ENCODE data around the gene ZNF891. TPM values are rescaled to one million over a fixed set of nuclear protein-coding genes. Genes with fewer than 3 reads are reported as not detected.

ZNF891 gene
- total RNA-seq, 1 donor from 2014 or later, result 3.6 TPM

GRCh38 chr12:133058203-133059113, 71.6 kb downstream of the ZNF891 start:
- DNase-seq, result no peak

- DNase-seq, result no peak
Measured at GRCh38 chr12:133057446-133057845, 72.6 kb downstream of the ZNF891 start.

Other genes starting within 250 kb of the ZNF891 start
- 23.2 TPM for gene CHFR, start 242.7 kb downstream of the ZNF891 start, total RNA-seq
- gene ZNF605, start 174.0 kb downstream of the ZNF891 start, total RNA-seq, result 18.9 TPM
- 21.2 TPM for gene ZNF26, start 143.9 kb downstream of the ZNF891 start, total RNA-seq
- gene ZNF84, start 92.8 kb downstream of the ZNF891 start, total RNA-seq, result 42.5 TPM
- 21.2 TPM for gene ZNF140, start 49.4 kb downstream of the ZNF891 start, total RNA-seq
- 20.2 TPM for gene ZNF10, start 353 bp upstream of the ZNF891 start, total RNA-seq
- 26.9 TPM for gene ZNF268, start 51.2 kb upstream of the ZNF891 start, total RNA-seq
- gene ANHX, start 105.6 kb upstream of the ZNF891 start, total RNA-seq, result not detected

All from tongue (tissue), 2 donors.